Osteocyte (in vitro differentiated cells): ENCODE measurements around the gene TTYH2. TPM values are rescaled to one million over a fixed set of nuclear protein-coding genes. Genes with fewer than 3 reads are reported as not detected.

Experiments
- total RNA-seq: library from RNA; stranded (reverse); gene quantifications from 2 replicates; pipeline ENCODE4 v1.2.1, GENCODE V29; 2021

TTYH2 gene
- total RNA-seq, 1 donor from 2014 or later, result 1.8 TPM

Other genes with a start within 250 kb of the TTYH2 start
- 755 and 762 TPM in 2 replicates for gene RPL38, start 9.9 kb upstream of the TTYH2 start, total RNA-seq
- gene DNAI2, start 60.7 kb downstream of the TTYH2 start, total RNA-seq, result not detected in 2 replicates
- not detected in 2 replicates for gene KIF19, start 112.7 kb downstream of the TTYH2 start, total RNA-seq
- gene BTBD17, start 148.3 kb downstream of the TTYH2 start, total RNA-seq, result not detected in 2 replicates
- gene GPR142, start 153.9 kb downstream of the TTYH2 start, total RNA-seq, result not detected in 2 replicates
- gene GPRC5C, start 218.5 kb downstream of the TTYH2 start, total RNA-seq, result 44.4 and 56.4 TPM in 2 replicates